Activated T-helper 1 cell treated with Interleukin-2 at 50 U/mL for 16 hours (primary cell): ENCODE results near the gene DTNBP1.

Experiments used
- DNase-seq: peaks from one replicate; pipeline ENCODE4 v3.0.0-alpha.2; 2020; ENCODE audit warnings: low read depth

Gene DTNBP1

GRCh38 chr6:15533379-15534026 is 129.3 kb downstream of the DTNBP1 start:
- DNase-seq: no peak

DNA sequence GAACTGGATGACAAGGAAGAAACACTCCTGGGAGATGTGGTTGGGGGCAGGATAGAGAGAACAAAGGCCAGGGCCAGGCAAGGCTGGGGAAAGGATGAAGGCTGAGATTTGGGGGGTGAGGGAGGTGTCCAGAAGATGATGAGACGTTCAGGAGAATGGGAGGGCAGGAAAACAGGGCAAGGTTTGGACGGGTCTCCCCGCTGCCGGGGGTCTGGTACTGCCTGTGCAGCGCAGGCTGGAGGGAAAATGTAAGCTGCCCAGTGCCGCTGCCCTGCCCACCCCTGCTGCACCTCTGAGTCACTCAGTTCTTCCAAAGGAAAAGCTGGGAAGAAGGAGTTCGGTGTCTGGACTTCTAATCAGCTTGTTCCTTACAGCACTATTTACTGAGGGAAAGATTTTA is 130.9 kb downstream of the DTNBP1 start:
- DNase-seq: no peak

DNA sequence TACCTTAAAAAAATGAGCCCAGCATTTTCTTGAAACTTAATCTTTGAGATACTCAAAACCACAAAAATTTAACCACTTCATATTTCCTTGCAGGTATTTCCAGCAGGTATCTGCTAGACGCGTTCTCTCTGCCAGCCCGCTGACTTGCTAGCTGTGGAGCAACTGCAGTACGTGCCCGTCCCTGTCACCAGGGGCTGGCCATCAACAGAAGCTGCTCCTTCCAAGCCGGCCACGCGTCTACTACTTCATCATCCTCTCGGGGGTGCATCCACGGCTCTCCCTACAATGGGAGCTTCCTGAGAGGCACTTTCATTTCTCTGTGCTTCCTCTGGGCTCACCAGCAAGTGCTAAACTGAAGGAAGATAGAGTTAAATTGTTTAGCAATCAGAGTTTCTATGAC is 132.4 kb downstream of the DTNBP1 start:
- DNase-seq: no peak

DNA sequence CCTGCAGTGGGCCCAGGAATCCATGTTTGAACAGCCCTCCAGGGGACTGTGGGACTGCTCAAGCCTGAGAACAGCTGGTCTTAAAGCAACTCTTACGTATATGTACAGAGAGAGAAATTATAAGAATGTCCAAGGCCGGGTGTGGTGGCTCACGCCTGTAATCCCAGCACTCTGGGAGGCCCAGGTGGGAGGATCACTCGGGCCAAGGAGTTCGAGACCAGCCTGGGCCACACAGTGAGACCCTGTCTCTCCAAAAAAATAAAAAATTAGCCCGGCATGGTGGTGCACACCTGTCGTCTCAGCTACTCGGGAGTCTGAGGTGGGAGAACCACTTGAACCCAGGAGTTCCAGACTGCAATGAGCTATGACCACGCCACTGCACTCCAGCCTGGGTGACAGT is 134.0 kb downstream of the DTNBP1 start:
- no peak for DNase-seq

- no peak for DNase-seq
Measured at GRCh38 chr6:15527838-15528617, 134.8 kb downstream of the DTNBP1 start.

GRCh38 chr6:15526212-15526701 is 136.6 kb downstream of the DTNBP1 start:
- no peak for DNase-seq

DNA sequence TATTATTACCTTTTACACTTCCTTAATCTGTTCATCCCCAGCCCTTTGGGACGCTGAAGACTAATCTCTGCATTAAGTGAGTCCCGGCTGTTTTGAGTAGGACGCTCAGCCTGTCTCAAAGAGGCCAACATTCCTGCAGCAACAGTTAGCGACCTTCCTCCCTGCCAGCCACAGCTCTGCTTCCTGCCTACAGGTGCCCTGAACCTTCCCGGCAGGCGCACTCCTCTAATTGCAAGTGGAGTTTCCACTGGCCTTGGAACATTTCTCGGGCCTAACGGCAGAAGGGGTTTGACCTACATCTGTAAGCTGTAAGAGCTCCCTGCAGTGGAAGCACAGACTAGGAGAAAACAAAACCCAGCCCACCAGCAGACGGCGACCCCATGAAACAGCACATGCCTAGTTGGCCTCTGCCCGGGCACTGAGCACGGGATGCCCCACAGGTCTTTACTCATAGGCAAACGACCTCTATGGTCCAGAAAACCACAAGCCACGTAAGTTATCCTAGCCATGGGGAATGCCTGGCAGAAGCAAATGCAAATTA is 137.9 kb downstream of the DTNBP1 start:
- no peak for DNase-seq

DNA sequence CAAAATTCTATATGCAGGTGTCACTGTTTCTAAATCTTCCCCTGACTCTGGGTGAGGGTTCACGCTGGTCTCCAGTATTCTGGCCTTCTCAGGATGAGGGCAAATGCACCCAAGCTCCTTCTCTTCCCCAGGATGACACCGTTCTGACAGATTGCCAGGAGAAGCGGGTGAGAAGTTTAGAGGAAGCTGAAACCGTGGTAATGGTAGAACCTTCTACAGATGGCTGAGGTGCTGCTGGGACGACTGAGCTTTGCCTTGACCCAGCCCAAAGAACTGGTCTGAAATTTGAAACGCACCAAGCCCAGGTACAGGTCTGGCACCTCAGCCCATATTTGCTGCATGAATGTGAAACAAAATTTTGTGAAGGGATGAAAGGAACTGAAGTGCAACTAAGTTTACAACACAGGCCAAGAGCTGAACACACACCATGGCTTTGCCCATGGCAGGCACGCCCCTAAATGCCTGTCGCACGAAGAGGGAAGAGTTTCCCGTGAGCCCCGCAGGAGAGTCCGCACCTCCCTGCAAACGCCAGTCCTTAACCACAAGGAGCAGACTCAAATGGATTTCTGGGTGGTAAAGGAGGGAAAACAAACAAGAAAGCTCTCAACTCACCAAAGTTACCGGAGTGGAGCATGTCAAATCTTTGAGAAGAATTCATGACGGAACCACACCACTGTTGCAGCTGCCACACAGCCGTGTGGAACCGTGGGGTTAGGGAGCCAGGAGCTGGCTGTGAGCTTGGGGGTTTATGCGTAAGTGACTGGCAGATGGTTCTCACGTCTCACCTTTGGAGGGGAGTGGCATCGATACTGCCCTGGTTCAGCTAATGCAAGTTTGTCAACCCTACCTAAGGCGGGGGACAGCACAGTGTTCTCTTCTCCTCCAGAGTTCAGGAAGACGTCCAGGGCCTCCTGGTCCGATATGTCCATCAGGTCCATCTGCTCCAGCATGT is 138.9 kb downstream of the DTNBP1 start:
- DNase-seq: no peak

DNA sequence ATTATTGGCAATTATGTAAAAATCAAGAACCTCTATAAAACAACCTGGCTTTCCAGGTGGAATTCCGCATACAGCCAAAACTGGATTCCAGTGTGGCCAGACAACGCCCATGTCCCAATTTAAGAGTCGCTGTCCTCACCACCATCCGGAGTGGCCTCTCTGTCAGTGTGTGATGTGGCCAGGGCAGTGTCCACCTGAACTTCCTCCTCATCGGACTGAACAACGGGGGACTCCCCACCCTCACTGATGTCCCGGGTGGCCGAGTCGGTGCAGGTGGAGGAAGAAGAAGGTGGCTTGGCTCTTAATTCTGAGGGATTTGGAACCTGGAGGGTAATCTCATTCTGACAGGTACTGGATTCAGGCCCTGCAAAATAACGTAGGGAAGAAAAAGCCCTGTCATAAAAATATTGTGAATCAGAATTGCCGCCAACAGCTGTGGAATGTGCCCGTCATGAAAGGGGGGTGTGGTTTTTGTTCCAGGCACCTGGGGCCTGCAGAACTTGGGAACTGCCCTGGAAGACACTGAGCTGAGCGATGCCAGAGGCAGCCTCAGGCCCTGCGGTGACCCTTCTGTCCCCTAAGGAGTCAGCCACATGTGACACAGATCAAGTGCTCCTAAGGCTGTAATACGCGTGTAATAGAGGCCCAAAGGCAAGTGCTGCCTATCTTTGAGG is 139.8 kb downstream of the DTNBP1 start:
- no peak for DNase-seq

- DNase-seq: no peak
Measured at GRCh38 chr6:15522427-15522826, 140.4 kb downstream of the DTNBP1 start.

GRCh38 chr6:15522026-15522425 is 140.8 kb downstream of the DTNBP1 start:
- DNase-seq: no peak

GRCh38 chr6:15521582-15521981 is 141.2 kb downstream of the DTNBP1 start:
- no peak for DNase-seq

DNA sequence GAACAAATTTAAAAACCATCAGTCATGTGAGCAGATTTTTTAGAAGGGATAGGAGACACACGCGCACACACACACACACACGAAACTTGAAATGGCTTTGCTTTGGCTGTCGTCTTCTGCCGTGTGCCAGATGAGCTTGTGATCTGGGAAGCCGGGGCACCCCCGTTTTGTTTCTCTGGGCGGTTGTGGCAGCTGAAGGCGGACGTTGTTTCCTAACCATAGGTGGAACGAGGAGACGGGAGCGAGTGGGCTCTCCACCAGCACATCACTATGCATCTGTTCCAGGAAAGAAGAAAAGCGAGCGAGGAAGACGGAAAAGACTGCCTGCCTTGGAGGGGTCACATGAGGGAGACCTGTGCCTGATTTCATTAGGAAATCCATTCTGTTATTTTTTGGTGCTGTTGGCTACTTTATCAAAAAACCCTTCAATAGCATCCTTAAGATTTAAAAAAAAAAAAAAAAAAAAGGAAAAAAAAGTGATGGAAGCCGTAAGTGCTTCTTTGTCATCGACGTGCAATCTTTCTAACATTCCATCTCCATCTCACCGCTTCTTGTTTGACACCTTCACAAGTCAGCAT is 142.1 kb downstream of the DTNBP1 start:
- no peak for DNase-seq

- DNase-seq: no peak
Measured at GRCh38 chr6:15519681-15520080, 143.1 kb downstream of the DTNBP1 start.

GRCh38 chr6:15518878-15519277 is 143.9 kb downstream of the DTNBP1 start:
- no peak for DNase-seq

DNA sequence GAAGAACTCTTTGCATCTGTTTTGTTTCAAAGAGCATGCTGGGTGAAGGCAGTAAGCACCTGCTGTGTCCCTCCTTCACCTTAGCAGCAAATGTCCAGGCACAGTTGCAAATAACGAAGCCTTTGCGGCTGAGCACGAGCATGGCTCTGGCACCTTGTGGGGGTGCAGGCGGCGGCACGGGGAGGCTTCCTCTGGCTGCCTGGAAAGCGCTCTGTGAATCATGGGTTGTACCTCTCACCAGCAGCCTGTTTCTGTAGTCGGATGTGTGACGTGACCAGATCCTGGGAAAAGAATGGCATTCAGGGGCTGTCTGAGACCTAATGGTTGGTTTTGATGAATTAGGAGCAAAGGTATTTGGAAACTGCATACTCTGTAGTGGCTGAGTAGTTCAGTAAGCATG is 144.8 kb downstream of the DTNBP1 start:
- DNase-seq: no peak

DNA sequence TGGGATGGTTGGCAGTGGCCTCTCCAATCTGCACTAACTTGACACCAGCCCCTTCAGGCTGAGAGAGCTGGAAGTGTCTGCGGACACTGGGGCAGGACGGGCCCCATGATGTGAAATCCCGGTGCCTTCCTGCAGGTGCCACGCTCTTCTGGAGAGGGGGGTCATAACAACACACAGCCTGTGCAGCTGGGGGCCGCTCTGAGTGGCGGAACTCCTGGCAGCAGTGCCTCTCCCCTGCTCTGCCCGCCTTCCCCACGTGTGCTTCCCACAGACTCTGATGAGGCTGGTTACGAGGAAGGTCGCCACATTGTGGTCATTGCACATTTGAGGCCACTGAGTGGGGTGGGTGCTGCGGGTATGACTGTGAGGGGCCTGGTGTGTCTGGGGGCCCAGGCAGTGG is 145.2 kb downstream of the DTNBP1 start:
- no peak for DNase-seq

GRCh38 chr6:15516923-15517560 is 145.8 kb downstream of the DTNBP1 start:
- DNase-seq: no peak

GRCh38 chr6:15516378-15516777 is 146.4 kb downstream of the DTNBP1 start:
- no peak for DNase-seq

DNA sequence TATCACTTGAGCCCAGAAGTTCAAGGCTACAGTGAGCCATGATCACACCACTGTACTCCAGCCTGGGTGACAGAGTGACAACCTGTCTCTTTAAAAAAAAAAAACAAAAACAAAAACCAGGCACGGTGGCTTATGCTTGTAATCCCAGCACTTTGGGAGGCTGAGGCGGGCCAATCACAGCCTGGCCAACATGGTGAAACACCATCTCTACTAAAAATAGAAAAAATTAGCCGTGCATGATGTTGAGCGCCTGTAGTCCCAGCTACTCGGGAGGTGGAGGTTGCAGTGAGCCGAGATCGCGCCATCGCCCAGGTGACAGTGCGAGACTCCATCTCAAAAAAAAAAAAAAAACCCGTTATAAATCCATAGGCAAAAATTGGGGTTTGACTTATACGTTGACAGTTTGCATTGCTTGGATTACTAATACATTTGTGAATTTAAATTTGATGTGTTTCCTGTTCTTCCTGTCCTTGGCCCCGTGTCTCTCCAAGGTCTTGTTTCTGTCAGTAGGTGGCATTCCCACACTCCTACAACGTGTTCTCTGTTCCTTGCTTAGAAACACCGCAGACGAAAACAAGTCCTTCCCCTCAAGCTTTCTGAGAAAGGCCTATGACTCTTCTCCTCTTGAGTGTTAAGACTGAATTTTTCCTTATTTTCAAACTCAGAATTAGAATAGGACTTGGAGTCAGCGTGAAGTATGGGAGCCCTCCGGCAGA is 147.0 kb downstream of the DTNBP1 start:
- DNase-seq: no peak
